ENCODE data around the gene FAM227A.

FAM227A gene

GRCh38 chr22:38656256-38657044 lies at the start of gene FAM227A, which contains the start of gene CBY1:
Gene FAM227A (minus strand): TSS chr22:38656392. CDS start chr22:38650168, 6,224 bp downstream.
Gene CBY1 (plus strand): TSS chr22:38656638. CDS start chr22:38668055, 11,417 bp downstream.
- DNase-seq: peak; percentile 94 to 96

GRCh38 chr22:38705235-38706100 lies 49.3 kb upstream of the FAM227A start, which contains the start of gene GTPBP1:
Gene GTPBP1 (plus strand): TSS chr22:38705944. CDS start chr22:38705956, 12 bp downstream.
- DNase-seq: peak; percentile 100

- DNase-seq: peak in 1 of 2 experiments; percentile 11
These were observed 48.6 kb upstream of the FAM227A start for GRCh38 chr22:38704654-38705234.

- DNase-seq: peak; percentile 80 to 86
These were observed 44.8 kb upstream of the FAM227A start, which contains the start of gene JOSD1 for GRCh38 chr22:38700789-38701628. Gene JOSD1 (minus strand): TSS chr22:38700943. CDS start chr22:38699987, 956 bp downstream.

- DNase-seq: peak in 1 of 2 experiments; percentile 62
These were observed 44.1 kb upstream of the FAM227A start for GRCh38 chr22:38700270-38700788.

- DNase-seq: no peak
These were observed 43.6 kb upstream of the FAM227A start for GRCh38 chr22:38699784-38700183.

GRCh38 chr22:38699143-38699542 lies 43.0 kb upstream of the FAM227A start:
- DNase-seq: no peak

GRCh38 chr22:38698407-38699094 lies 42.4 kb upstream of the FAM227A start:
- DNase-seq: no peak

- no peak for DNase-seq
These were observed 41.4 kb upstream of the FAM227A start for GRCh38 chr22:38697425-38698089.

GRCh38 chr22:38696606-38697424 lies 40.6 kb upstream of the FAM227A start:
- no peak for DNase-seq

GRCh38 chr22:38694940-38695339 lies 38.7 kb upstream of the FAM227A start:
- DNase-seq: no peak

- DNase-seq: no peak
These were observed 37.9 kb upstream of the FAM227A start for GRCh38 chr22:38694049-38694448.

GRCh38 chr22:38689651-38690050 lies 33.5 kb upstream of the FAM227A start:
- DNase-seq: no peak

- no peak for DNase-seq
These were observed 29.6 kb upstream of the FAM227A start for GRCh38 chr22:38685761-38686160.

GRCh38 chr22:38684895-38685294 lies 28.7 kb upstream of the FAM227A start:
- DNase-seq: no peak

- peak; percentile 69 to 89 for DNase-seq
These were observed 25.6 kb upstream of the FAM227A start, which contains the start of gene TOMM22 for GRCh38 chr22:38681582-38682335. Gene TOMM22 (plus strand): TSS chr22:38681957. CDS start chr22:38681979, 22 bp downstream.

GRCh38 chr22:38675833-38676232 lies 19.6 kb upstream of the FAM227A start:
- no peak for DNase-seq

GRCh38 chr22:38674888-38675287 lies 18.7 kb upstream of the FAM227A start:
- no peak for DNase-seq
